ENCODE measurements around the gene SMIM44.

Gene SMIM44

GRCh38 chr19:3517638-3518037 is 34.4 kb upstream of the SMIM44 start:
- DNase-seq (ENCODE audit: low spot score), result no peak

DNA sequence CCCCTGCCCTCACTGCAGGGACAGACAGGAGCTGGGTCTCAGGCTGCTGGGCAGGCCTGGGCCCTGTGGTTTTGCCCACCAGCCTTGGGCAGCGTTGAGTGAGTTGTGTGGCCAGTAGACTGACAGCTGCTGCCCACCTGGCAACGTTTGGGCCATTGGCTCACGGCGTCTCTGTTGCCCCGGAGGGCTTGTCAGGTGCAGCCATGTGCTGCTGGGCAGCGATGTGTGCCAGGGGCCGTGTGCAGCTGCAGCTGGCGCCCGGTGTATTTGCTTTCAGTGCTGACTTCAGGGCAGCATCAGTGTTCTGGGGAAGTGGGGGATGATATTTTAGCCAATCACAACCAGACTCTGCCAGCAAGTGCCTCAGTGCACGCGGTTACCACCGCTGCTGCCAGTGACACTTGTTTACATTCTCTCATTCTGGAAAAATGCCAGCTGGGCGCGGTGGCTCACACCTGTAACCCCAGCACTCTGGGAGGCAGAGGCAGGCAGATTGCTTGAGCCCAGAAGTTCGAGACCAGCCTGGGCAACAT is 33.5 kb upstream of the SMIM44 start:
- peak; percentile 15 for DNase-seq (ENCODE audit: low spot score)

GRCh38 chr19:3515891-3516422 is 32.7 kb upstream of the SMIM44 start:
- no peak for DNase-seq (ENCODE audit: low spot score)

DNA sequence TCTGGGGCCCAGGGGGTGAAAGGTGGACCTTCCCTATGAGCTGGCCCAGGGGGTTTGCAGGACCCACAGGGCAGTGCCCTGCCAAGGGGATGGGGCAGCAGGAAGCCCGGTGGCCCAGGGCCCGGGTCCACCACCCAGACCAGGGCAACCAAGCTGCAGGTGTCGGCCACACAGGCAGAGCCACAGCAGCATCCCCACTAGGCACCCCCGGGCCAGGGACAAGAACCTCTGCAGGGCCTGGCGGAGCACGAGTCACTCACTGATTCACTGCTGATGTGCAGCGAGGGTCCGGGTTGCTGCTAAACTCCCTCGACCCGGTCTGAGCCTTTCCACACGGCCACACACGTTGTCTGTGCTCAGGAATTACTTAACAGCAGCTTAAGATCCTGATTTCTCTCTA is 31.7 kb upstream of the SMIM44 start:
- no peak for DNase-seq (ENCODE audit: low spot score)

DNA sequence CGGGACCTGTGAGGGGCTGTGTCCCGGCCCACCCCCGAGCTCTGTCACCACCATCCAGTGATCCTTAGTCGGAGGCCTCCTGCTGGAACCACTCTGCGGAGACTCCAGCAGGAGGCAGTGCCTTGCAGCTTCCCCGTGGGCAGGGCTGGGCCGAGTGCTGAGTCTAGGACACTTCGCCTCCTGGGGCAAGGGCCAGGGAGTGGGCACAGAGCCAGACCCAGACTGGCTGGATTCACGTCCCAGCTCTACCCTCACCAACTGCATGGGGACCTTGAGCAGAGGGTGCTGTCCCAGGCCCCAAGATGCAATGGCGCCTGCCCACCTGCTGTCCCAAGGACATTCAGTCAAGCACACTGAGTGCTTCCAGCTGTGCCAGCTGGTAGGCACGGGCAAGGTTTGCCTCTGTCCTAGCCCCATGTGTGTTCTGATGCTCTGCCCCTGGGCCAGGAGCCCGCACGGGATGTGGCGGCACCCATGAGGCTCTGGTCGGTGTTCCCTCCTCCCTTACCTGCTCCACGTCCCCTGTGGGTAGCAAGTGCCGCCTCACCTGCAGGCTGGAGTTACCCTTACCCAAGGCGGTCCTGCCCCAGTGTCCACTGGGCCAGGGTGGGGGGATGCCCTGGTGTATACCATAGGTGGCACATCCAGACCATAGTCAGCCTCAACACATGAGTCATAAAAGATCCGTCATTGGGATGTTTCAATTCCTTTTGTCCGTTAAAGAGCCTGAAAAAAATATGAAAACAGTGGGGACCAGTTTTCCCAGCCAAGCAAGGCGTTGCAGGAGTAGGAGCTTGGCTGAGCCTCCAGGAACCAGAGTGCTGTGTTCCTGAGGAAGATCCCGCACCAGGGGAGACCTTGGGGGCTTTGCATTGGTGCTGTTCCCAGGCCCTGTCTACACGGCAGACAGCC is 30.2 kb upstream of the SMIM44 start:
- no peak for DNase-seq (ENCODE audit: low spot score)

- DNase-seq (ENCODE audit: low spot score), result no peak
These were observed 29.5 kb upstream of the SMIM44 start for GRCh38 chr19:3512562-3513228.

- DNase-seq (ENCODE audit: low spot score), result no peak
These were observed 28.4 kb upstream of the SMIM44 start for GRCh38 chr19:3511506-3512251.

DNA sequence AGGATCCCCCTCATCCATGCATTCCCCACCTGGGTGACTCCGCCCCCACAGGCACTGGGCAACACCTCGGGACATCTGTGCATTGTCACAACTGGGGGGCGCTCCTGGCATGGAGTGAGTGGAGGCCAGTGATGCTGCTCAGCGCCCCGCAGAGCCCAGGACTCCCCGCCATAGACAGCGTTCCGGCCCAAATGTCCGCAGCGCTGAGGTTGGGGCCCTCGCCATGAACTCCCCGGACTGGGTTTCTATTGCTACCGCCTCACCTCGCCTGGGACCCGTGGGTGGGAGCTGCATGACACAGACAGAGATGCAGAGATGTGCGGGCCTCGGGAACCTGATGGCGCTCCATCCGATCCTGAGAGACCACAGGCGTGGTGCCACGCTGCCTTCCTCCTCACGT is 27.5 kb upstream of the SMIM44 start:
- DNase-seq (ENCODE audit: low spot score), result no peak

DNA sequence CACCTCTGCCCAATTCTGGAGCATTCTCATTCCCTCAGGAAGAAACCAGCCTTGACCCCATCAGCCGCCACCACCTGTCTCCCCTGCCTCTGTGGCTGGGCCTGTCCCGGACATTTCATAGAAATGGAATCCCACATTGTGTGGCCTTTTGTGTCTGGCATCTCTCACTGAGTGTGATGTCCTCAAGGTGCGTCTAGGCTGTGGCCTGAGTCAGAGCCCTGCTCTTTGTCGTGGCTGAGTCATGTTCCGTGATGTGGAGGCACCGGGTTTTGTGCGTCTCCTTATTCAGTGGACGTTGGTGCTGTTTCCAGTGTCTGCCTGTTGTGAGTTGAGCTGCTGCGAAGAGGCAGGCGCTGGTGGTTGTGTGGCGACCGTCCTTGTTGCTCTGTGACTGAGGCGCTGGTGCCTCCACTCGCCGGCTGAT is 26.3 kb upstream of the SMIM44 start:
- no peak for DNase-seq (ENCODE audit: low spot score)

- DNase-seq (ENCODE audit: low spot score), result no peak
These were observed 25.7 kb upstream of the SMIM44 start for GRCh38 chr19:3508771-3509535.

GRCh38 chr19:3508121-3508661 is 24.9 kb upstream of the SMIM44 start:
- DNase-seq (ENCODE audit: low spot score), result peak; percentile 78

GRCh38 chr19:3507371-3508120 is 24.3 kb upstream of the SMIM44 start:
- no peak for DNase-seq (ENCODE audit: low spot score)

DNA sequence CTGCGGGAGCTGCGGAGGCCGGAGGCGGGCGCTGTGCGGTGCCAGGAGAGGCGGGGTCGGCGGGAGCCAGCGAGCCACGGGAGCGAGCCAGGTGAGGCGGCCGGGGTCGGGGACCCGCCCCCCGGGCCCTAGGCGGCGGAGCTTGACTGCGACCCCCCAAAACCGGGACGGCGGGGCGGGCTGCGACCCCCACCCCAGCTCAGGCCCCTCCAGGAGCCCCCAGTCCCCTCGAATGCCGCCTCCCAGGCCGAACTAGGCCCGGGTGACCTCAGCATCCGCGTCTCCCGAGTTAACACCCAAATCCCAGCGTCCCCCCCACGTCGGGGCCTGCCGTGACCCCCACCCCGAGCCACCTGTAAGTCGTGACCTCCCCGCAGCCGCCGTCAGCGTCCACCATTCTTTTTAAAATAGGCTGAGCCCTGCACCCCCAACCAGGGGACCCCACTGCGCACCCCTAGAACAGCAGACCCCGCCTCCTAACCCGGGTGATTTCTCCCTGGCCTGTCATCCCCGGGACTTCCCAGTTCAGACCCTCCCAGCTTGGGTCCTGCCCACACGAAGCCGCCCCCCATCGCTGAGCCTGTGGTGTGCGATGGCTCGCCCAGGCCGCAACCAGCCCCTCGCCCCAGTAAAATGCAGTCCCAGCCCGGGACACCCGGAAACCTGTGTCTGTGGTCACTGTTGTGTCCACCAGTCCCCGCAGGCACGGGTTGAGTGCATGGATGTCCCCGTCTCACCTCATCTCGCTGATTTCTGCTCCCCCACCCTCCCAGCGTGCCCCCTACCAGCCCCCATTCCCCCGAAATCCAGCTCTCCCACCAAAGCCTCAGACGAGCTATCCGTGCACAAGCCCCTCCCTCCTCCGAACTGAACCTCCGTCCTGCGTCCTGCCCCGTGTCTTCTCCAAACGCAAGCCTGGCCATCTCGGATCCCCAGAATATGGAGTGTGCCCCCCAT is 23.4 kb upstream of the SMIM44 start:
- no peak for DNase-seq (ENCODE audit: low spot score)

DNA sequence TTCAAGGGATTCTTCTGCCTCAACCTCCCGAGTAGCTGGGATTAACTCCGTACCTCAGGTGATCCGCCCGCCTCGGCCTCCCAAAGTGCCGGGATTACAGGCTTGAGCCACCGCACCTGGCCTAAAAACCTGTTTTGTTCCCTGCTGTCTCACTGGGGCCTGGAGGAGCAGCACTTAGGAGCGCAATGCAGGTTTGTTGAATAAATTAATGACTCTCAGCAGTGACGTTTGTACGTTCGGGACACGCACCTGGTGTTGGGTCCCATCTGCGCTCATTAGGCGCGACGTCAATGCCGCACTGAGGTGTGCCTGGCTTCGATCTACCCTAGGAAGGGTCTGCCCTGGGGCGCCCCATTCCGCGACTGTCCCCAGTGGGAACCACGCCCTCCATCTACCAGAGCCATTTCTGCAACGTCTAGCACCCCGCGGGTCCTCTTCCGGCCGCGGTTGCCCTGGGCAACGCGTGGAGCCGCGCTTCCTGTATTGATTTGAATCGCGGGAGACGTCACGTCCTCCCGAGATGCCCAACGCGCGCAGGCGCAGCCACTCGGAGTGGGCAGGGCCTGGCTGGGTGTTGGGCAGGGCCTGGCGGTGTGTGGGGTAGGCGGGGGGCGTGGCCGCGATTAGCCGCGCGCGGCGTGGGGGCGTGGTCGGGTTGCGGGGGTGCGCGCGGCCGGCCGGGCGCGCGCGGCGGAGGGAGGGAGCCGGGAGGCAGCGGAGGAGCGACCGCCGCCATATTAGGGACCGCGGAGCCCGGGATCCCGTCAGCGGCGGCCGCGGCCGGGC is 22.6 kb upstream of the SMIM44 start, which contains the start of gene FZR1:
TSS of gene FZR1 (plus strand) at position 714 of the 786 bp plus-strand sequence. CDS start 16,679 bp downstream, outside the sequence.
- DNase-seq (ENCODE audit: low spot score), result peak; percentile 97

GRCh38 chr19:3504735-3505134 is 21.5 kb upstream of the SMIM44 start:
- DNase-seq (ENCODE audit: low spot score), result no peak

DNA sequence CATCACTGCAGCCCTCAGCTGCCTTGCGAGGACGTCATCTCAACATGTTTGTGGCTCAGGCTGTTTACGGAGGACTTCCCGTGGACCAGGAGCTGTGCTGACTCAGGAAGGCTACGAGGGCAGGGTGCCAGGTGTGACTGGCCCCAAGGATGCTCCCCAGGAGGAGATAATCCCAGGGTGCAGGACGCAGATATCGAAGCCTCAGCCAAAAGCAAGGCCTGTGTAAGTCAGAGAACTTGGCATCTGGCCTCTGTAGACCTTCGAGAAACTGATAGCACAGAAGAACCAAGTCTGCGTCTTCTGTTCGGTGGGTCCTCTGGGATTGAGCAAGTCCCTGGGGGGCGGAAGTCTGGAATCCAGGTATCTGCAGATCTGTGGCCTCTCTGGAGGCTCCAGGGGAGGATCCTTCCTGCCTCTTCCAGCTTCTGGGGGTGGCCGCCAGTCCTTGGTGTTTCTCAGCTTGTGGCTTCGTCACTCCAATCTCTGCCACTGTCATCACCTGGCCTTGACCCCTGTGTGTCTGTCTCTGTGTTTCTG is 19.9 kb upstream of the SMIM44 start:
- no peak for DNase-seq (ENCODE audit: low spot score)

- DNase-seq (ENCODE audit: low spot score), result no peak
These were observed 18.5 kb upstream of the SMIM44 start for GRCh38 chr19:3501780-3502179.
